DMS79 treated with DMSO at 0.1 percent for 48 hours (cell line): Measurements from ENCODE around the gene RRP8.

ENCODE experiments used
- DNase-seq: peaks from one replicate; lab custom pipeline; 2025; lab: John Stamatoyannopoulos, UW

RRP8 gene

DNA sequence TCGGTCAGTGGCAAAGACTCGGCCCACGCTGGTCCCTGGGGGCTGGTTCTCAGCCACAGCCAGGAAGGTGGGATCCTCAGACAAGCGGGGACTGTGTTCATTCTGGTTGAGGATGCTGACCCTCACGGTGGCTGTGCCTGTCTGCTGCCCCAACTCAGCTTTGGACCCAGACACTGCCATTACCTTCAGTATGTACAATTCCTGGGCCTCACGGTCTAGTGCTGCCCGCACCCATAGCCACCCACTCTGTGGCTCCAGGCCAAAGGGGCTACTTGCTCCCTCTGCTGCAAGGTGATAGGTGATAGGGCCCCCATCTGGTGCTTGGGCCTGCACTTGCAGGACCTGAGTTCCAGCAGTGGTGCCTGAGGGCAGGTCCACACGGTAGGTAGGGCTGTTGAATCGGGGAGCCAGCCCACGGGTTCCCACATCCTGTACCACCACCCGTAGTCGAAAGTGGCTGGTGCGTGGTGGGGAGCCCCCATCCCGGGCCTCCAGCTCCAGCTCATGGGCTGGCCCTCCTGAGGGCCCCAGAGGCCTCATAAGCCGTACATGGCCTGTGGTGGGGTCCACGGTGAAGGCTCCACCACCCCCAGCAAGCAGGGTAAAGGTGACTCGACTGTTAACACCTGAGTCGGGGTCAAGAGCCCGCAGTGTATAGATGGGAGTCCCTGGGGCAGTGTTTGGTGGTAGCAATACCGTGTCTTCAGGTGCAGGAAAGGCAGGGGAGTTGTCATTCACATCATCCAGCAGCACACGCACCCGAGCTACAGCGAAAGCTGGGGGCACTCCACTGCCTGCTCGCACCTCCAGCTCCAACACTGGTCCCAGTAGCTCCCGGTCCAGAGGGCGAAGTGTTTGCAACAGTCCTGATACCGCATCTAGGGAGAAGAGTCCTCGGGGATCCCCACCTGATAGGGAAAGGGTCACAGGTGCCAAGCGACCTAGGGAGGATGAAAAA, 29.0 kb upstream of the RRP8 start:
- DNase-seq = no peak

DNA sequence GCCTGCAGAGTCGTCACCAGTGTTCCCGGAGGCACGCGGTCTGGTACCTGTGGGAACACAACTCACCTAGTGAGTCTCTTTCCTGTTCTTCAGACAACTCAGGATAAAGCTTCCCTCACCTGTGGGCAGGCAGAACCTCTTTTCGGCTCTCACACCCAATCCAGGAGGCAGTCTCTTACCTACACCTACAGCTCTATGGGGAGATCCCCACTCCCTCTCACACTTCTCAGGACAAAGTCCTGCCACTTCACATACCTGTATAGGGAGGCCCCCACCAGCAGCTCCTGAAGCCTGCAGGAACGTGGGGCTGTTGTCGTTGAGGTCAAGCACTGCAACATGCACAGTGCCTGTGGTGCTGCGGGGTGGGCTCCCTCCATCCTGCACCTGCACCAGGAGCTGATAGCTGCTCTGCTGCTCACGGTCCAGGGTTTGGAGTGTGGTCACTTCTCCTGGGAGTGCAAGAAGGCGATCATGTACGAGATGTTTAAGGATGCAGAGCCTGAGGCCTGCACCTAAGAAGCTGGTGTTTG, 28.0 kb upstream of the RRP8 start:
- no peak for DNase-seq

DNA sequence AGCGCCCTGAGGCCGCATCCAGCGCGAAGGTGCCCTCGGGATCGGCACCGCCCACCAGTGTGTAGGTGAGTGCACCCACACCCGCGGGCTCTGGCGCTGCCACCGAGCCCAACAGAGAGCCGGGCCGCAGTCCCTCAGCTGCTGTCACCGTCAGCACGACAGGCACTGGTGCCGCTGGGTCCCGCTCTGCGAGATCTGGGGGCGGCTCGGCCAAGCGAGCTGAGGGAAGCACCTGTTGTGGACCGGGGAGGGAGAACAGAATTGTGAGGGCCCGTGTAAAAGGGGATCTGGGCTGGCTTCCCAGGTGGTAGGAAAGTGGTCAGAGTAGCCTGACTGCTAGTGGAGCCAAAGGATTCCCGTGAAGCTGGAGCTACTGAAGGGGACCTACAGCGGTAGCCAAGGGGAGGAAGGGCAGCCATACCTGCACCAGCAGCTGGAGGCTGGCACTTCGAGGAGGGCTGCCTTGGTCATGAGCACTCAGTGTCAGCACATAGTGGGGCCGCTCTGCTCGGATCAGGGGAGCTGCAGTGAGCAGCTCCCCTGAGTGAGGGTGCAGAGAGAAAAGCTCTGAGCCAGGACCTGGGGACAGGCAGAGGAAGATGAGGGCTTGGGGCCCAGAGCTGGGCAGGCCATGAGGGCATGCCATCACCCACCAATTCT, 27.3 kb upstream of the RRP8 start:
- no peak for DNase-seq

DNA sequence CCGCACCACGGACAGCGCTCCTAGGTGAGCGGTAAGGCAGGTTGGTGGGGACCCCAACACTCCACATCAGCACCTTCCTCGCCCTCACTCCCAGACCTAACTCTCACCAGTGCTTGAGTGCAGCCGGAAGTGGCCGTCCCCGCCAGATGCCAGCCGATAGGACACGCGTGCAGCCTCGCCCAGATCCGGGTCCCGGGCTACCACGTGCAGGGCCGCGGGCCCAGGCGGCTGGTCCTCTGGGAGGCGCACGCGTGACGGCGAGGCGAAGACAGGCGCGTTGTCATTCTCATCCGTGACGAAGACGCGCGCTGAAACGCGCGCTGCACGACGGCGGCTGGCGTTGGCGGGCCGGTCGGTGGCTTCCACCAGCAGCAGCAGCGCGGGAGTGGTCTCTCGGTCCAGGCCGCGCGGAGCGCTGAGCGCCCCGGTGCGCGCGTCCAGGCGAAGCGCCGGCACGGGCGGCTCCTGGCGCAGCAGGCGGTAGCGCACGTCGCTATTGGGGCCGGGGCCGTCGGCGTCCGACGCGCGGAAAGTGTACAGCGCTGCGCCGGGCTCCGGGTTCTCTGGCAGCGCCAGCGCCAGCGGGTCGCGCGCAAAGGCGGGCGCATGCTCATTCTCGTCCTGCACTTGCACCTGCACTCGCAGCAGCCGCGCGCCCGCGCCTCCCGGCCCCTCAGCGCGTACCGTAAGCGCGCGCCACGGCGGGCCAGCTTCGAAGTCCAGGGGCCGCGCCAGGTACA, 26.6 kb upstream of the RRP8 start:
- no peak for DNase-seq

DNA sequence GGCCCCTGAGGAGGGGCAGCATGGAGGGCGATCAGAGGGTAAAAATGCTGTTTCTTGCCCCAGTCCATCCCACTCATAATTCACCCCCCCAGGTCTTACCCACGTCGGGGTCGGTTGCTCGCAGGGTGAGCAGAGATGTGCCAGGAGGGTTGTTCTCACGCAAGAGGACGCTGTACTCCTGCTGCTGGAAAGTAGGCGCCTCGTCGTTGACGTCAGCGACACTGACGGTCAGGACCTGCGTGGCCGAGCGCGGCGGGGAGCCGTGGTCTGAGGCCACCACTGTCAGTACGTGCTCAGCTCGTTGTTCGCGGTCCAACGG, 26.1 kb upstream of the RRP8 start:
- DNase-seq = no peak

DNA sequence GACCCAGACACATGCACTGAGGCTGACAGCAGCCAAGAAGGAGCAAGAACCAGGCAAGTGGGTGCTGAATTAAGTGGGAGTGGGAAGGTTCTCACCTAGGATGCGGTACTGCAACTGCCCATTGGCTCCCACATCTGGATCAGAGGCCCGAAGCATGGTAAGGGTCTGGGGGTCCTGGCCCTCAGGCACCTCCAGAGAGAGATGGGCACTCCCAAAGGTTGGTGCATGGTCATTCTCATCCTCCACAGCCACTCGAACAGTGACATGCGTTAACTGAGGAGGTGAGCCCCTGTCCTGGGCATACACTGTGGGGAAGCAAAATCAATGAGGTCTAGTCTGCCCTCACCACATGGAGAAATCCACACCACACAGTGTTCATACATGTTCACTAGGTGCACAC, 25.1 kb upstream of the RRP8 start:
- no peak for DNase-seq

DNA sequence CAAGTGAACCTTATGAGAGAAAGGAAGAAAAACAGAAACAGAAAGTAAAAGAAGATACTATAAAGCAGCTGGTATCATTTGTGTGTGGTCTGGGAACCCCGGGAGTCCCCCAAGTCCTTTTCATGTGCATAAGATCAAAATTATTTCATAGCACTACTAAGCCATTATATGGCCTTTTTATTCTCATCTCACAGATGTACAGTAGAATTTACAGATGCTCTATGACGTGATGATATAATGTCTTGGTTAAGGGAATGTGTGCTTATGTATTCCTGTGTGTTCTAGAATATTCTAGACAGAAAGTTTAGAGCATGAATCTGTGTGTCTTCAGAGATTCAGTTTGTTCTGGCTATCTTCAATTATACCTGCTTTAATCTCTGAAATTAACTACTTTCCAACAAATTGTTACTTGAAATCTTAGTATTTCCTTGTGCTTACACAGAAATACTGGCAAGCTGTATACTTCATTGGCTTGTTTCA, 24.4 kb upstream of the RRP8 start:
- DNase-seq = no peak

DNA sequence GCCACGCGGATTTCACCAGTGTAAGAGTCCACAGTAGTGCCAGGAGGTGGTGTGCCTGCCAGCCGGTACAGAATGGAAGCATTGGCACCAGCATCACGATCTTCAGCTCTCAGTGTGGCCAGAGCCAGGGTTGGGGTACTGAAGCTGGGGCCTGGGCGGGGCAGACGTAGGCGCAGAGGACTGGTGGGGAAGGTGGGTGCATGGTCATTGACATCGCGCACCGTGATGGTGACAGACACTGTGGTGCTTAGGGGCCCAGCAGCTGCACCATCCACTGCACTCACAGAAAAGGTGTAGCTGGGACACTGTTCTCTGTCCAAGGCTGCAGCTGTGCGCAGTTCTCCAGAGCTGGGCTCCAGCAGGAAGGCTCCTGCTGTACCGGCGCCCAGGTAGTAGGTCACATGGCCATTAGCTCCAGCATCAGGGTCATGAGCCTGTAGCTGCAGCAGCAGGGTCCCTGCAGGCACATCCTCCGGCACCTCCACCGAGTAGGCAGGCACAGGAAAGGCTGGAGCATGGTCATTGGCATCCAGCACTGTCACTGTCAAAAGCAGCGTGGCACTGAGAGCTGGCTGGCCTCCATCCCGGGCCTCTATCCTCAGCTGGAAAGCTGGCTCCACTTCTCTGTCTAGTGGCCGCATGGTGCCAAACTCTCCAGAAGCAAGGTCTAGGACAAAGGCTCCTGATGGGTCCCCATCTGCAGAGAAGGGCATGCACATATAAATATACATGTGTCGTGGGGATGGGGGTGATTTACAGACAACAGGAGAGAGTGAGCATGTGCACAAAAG, 23.8 kb upstream of the RRP8 start:
- DNase-seq = no peak

DNA sequence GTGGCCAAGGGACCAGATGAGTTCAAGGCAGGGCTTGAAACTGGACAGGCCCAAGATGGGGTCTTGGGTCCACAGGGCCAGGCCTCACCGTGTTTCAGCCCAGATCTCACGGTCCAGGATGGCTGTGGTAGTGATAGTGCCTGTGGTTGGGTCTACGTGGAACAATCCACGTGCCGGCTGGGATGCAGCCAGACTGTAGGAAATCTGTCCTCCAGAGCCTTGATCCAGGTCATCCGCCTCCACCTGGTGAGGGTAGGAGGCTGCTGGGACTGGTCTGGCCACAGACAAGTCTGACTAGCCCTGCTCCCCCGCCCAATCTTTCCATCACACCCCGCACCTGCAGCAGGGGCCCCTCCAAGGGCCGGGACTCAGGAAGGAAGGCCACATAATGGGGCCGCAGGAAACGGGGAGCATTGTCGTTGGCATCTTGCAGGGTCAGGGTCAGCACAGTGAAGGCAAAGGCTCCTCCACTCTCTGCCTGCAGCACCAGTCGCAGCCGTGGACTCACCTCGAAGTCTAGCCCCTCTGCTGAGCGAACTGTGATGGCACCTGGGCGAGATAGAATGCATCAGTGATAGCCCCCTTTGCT, 22.5 kb upstream of the RRP8 start:
- no peak for DNase-seq

DNA sequence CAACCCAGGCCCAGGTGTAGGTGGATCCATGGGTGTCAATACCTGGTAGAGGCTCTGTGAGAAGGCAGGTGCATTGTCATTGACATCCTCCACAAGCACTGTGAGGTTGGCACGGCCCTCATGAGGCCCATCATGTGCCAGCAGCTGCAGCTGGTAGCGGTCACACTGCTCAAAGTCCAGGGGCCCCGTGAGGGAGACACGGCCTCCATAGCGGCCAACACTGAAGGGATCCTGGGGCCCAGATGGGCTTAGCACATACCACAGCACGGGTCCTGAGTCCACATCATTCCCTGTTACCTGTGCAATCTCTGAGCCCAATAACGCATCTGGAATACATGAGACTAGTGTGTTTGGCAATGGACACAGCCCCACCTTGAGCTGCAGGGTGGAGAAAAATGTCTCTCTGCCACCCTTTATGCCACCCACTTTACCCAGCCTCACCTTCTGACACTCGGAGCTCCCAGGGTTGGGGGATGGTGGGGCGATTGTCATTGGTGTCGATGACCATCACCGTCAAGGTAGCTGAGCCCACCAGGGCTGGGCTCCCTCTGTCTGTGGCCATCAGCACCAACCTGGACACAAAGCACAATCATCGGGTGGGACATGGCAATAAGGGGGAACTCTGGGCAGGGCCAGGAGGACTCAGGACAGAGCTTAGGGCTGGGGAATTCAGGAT, 21.9 kb upstream of the RRP8 start:
- no peak for DNase-seq

DNA sequence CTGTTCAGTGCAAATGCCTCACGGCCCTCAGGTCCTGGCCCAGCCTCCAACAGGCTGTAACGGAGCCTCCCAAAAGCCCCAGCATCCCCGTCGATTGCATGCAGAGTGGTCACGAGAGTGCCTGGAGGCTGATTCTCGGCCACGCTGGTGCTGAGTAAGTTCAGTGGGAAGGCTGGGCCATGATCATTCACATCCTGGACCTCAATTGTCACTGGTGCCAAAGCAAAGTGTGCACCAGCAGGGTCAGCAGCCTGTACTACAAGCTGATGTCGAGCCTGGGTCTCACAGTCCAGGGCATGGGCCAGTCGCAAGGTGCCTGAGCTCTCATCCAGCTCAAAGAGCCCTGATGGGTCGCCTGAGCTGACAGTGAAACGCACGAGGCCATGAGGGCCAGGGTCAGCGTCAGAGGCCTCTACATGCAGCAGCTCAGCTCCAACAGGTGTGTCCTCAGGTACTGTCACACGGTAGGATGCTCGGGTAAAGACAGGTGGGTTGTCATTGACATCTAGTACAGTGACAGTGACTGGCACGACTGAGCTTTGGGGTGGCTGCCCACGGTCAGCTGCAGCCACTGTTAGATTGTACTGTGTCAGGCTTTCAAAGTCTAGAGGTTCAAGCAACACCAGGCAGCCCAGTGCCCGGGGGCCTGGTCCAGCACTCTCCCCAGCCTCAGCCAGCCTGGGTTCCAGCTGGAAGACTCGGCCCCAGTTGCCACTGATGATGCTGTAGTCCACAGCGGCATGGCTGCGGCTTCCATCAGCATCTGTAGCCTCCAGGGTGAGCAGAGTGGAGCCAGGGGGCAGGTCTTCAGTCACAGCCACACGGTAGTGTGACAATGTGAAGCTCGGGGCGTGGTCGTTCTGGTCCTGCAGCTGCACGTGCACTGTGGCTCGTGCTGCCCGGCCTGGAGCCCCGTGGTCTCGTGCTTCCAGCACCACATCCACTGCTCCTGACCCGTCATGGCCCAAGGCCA, 20.3 kb upstream of the RRP8 start:
- DNase-seq = no peak

DNA sequence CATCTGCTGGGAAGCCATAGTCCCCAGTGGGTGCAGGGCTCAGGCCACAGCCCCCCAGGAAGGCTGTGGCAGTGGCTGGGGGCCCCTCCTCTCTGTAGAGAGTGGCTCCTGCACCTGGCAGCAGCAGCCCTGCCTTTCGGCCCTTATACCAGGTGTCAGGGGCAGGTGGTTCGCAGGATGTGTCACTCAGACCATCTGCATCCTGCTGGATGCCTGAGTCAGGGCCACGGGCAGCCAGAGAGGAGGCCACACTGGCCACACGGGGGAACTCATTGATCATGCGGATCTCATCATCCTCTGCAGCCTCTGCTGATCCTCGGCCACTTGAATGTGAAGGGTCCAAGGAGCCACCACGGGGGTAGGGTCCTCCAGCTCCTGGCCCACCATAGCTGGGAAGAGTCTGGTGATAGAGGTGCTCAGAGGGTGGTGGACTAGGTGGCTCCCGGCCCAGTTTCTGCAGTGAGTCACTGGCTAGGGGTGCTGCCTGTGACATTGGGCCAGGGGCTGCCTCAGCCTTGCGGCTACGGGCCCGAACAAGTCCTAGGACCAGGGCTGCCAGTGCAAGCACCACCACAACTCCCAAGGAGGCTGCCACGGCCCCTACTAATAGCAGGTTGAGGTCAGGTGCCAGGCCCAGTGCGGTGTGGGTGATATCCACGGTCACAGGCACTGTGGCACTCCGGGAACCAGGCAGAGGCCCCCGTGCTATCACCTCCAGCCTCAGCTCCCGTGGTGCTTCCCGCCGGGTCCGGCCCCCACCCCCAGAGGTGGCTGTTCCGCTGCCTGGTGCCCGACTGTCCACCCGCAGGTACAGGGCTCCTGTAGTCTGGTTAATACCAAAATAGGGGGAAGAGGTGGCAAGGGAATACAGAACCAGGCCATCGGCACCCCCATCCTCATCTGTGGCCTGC, 19.1 kb upstream of the RRP8 start:
- DNase-seq = no peak

DNA sequence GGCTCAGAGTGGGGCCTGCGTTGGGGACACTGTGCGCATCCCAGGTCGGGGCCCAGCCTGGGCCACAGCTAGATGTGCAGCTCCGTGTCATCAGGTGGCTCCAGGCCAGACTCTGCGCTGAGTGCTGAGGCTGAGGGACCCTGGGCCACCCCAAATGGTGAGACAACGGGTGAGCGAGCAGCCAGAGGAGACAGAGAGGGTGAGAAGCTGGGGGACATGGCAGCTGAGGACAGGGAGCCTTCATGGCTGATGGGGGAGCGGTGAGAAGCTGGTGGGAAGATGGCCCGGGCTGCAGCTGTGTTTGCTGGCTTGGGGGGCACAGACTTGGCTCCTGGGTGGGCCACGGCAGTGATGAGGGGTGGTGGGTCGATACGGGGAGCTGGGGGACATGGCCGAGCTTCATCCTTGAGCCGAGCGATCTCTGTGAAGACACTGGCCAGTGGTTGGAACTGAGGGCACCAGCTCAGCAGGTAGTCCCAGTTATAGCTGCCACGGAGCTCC, 18.3 kb upstream of the RRP8 start:
- DNase-seq = no peak

DNA sequence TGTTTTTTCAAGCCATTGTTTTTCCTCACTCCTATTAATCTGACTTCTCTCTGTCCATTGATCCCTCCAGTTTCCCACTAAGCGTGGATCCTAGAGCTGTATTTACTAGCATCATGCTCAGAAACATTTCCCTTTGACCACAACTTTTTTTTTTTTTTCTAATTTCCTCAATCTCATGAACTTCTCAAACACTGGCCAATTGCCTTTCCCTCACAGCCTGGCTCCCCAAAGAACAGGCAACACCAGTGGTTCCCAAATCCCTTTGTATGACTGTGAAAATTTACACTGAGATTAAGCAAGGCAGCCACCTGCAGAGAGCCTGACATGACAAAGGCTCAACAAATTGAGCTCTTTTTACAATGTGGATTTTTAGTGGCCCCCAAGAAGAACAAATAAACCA, 17.2 kb upstream of the RRP8 start:
- no peak for DNase-seq

DNA sequence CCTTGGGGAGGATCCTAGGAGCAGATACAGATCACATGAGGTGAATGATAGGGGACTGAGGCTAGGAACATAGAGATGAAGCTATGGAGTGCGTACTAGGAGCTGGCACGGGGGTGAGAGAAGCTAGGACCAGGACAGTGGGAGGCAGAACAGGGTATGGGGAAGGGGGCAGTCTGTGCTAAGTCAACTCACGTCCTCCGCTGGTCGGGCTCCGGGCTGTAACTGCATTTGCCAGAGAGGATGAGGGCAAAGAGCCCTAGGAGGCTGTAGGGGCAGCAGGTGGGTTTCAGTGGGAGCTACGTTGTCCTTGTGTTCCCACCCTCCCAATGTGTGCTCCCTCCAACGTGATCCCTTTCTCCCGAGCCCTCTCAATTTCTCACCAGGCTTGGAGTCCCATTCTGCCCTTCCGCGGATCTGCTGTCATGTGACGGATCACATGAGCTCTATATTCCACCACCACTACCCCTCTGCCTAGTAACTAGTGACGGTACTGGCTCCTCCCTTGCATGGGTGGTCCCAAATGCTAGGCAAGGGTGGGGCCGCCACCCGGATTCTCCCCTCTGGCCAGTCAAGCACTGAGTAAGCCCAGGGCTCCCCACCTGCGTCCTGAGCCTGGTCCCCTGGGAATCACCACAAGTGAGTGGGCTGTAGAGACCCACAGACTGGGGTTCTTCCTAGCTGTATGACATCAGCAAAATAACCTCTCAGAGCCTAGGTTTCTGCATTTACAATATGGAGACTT, 15.8 kb upstream of the RRP8 start, which contains the start of gene TPP1:
Gene TPP1 (minus strand): TSS at position 419 of the 742 bp plus-strand sequence. CDS start 22 bp downstream, at position 397.
- peak; percentile 93 for DNase-seq

DNA sequence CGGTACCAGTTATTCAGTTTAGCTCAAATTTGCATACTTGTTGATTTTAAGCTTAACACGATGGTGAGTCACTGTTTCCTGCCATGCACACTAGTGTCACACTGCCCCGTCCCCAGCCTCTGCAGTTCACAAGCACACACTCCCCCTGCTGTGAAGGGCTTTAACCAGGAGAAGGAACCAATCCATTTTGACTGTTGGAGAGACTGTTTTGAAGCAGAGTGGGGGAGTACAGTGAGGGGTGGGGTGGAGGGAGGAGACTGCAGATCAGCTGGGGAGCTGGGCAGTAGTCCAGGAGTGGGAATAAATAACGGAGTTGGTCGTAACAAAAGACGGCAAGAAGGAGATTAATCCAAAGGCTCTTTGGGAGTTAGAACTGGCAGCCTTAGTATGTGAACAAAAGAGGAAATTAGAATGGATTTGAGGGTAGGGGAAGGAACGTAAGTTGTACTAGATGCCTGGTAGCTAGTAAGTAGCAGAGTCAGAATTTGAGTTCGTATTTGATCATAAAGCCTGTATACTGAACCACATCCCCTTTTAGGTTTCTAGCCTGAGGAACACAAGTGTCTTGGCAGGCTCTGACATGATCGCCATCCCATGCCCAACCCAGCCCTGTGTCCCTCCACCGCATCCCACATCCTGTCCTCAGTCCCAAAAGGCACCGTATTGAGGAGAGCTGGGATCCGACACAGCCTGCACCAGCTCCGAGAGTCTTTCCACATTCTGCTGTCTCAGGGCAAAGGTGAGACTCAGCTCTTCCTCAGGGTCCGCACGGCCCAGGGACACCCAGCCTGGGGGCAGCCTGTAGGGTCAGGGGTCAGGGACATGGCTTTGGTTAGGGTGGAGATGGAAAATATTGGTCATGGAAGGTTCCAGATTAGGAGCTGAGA, 14.9 kb upstream of the RRP8 start:
- no peak for DNase-seq
